ENCODE measurements around the gene FCRL1. TPM values are rescaled to one million over a fixed set of nuclear protein-coding genes. Genes with fewer than 3 reads are reported as not detected.

Gene FCRL1
- total and polyA plus RNA-seq, 2 of the 13 experiments (the other 11 are each of a cell fraction or from before 2014, with no cell fraction given), result not detected

DNA sequence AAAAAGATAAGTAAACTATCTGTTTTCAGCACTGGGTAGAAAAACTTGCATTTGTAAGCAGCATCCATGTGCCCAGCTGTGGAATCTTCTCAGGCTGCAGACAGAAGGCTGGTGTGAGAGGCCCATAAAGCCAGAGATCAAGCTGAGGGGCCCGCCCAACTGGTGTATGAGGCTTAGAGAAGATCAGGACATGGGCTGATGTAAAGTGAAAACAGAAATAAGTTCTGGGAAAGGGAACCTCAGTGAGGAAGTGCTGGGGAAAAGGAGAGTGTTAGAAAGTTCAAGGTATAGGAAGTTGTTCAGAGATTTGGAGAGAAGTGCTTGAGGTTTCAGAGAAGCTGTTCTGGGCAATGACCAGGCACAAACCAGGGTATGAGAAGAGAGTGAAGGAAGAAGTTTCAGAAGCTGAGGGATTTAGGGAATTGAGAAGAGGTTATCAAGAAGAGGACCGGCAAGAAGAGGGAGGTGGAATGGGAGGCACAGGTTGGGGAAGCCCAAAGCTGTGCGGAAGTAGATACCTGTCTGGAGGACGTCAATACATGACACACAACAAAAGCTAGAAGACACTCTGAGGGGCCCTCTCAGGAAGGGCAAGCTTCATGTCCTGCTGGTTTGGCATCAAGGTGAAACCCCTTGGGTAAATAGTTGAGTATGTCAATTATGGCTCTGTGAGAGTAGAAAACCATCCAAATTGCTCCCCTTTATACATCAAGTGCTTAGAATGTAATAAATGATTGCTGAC, 24.3 kb upstream of the FCRL1 start:
- in situ Hi-C loops (cut with HindIII; ENCODE audit: extremely low pct_ligation_motif_present, low pct_unique_long_range_greater_than_20kb), result no loop called here
- no peak for TF ChIP-seq PITX1 (CRISPR knock-in tag; IDR thresholded peaks at IDR 0.05)
- TF ChIP-seq MAFF (IDR thresholded peaks at IDR 0.05; ENCODE audit: low read depth, low read length), result peak; percentile 46; the same call in 1 of the 2 replicates
- peak in 1 of 2 experiments; percentile 74; a peak in 2 of 4 replicates for TF ChIP-seq MAFK (conservative IDR thresholded peaks at IDR 0.05 in 1 of 2, IDR thresholded peaks at IDR 0.05 in 1 of 2; ENCODE audit: low read length in 2 of 2)
- BruUV-seq (replicated peaks), result no TSS peak
- Histone ChIP-seq H3K27ac (ENCODE audit: extremely low read length, insufficient read depth, low read length) (no peak overlapping the region), H3K4me3 (replicated peaks in 1 of 3; ENCODE audit: insufficient read depth in 1 of 3, low read depth in 2 of 3, low read length in 3 of 3) (no peak overlapping the region), H3K4me1 (ENCODE audit: insufficient read depth, low read length) (no peaks in the 10 kb centered on the region), H2AFZ (ENCODE audit: low read length) (no peak overlapping the region), H3K27me3 (ENCODE audit: control insufficient read depth in 1 of 2, insufficient read depth in 2 of 2, low read length in 2 of 2) (no peaks in the 10 kb centered on the region), H3K36me3 (replicated peaks in 1 of 2; ENCODE audit: control insufficient read depth in 1 of 2, insufficient read depth in 2 of 2, low read length in 2 of 2) (no peaks in the 10 kb centered on the region), H3K9ac (ENCODE audit: insufficient read depth, low read depth, low read length) (no peak overlapping the region), H4K20me1 (ENCODE audit: insufficient read depth, low read length) (no peaks in the 10 kb centered on the region), H3K4me2 (ENCODE audit: low read depth, low read length) (no peak overlapping the region), H3K79me2 (ENCODE audit: insufficient read depth, low read length) (no peaks in the 10 kb centered on the region), H3K9me3 (ENCODE audit: low read length) (no peaks in the 10 kb centered on the region)
- DNase-seq (ENCODE audit: low spot score) (no peak), FAIRE-seq (no peak), ATAC-seq (no peak)
- 26% methylated on average over 4 of the region's 4 CpGs for WGBS (ENCODE audit: low lambda C conversion rate)
- ChIA-PET POLR2A (no interaction called here), CTCF (ENCODE audit: low intra/inter-chr PET ratio, low total read pairs) (no interaction called here)
- intact Hi-C loops (cut with micrococcal nuclease; ENCODE audit: unreplicated experiment), result no loop called here

DNA sequence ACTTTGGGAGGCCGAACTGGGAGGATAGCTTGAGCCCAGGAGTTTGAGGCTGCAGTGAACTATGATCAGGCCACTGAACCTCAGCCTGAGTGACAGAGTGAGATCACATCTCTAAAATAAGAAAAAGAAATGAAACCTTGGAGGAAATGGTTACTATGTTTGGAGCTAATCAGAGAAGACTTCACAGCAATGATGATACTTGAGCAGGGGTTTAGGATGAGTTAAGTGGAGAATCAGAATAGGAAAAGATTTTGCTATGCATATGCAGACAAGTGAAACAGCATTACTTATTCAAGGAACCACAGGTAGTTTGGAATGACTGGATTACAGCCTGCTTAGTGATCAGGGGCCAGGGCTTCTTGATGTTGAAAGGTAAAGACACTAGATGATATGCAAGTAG, 23.0 kb upstream of the FCRL1 start:
- Histone ChIP-seq H3K36me3 (replicated peaks in 1 of 2; ENCODE audit: control insufficient read depth in 1 of 2, insufficient read depth in 2 of 2, low read length in 2 of 2) (no peaks in the 10 kb centered on the region), H3K4me2 (ENCODE audit: low read depth, low read length) (no peak overlapping the region), H3K9ac (ENCODE audit: insufficient read depth, low read depth, low read length) (no peak overlapping the region), H3K27me3 (ENCODE audit: control insufficient read depth in 1 of 2, insufficient read depth in 2 of 2, low read length in 2 of 2) (no peaks in the 10 kb centered on the region), H3K4me3 (replicated peaks in 1 of 3; ENCODE audit: insufficient read depth in 1 of 3, low read depth in 2 of 3, low read length in 3 of 3) (no peak overlapping the region), H2AFZ (ENCODE audit: low read length) (no peak overlapping the region), H3K4me1 (ENCODE audit: insufficient read depth, low read length) (no peaks in the 10 kb centered on the region), H3K9me3 (ENCODE audit: low read length) (no peaks in the 10 kb centered on the region), H4K20me1 (ENCODE audit: insufficient read depth, low read length) (no peaks in the 10 kb centered on the region), H3K79me2 (ENCODE audit: insufficient read depth, low read length) (no peaks in the 10 kb centered on the region), H3K27ac (ENCODE audit: extremely low read length, insufficient read depth, low read length) (no peak overlapping the region)
- no TSS peak for BruUV-seq (replicated peaks)
- DNase-seq (ENCODE audit: low spot score) (no peak), FAIRE-seq (no peak), ATAC-seq (no peak)
- ChIA-PET CTCF (ENCODE audit: low intra/inter-chr PET ratio, low total read pairs) (no interaction called here), POLR2A (no interaction called here)
- intact Hi-C loops (cut with micrococcal nuclease; ENCODE audit: unreplicated experiment), result no loop called here
- 0% methylated on average over 1 of the region's 1 CpG for WGBS (ENCODE audit: low lambda C conversion rate)
- in situ Hi-C loops (cut with HindIII; ENCODE audit: extremely low pct_ligation_motif_present, low pct_unique_long_range_greater_than_20kb), result no loop called here
- TF ChIP-seq SNAI1 (CRISPR knock-in tag; IDR thresholded peaks at IDR 0.05; ENCODE audit: borderline replicate concordance) (no peak), GABPA (IDR thresholded peaks at IDR 0.05; ENCODE audit: low read depth, low read length) (no peak), GABPA (CRISPR knock-in tag; IDR thresholded peaks at IDR 0.05; ENCODE audit: low read depth) (no peak), CC2D1A (CRISPR knock-in tag; IDR thresholded peaks at IDR 0.05) (no peak), ZNF317 (CRISPR knock-in tag; IDR thresholded peaks at IDR 0.05) (no peak), ZNF160 (CRISPR knock-in tag; IDR thresholded peaks at IDR 0.05) (no peak), ZNF253 (CRISPR knock-in tag; IDR thresholded peaks at IDR 0.05; ENCODE audit: borderline replicate concordance) (no peak)
- TF ChIP-seq, protein P1, sequence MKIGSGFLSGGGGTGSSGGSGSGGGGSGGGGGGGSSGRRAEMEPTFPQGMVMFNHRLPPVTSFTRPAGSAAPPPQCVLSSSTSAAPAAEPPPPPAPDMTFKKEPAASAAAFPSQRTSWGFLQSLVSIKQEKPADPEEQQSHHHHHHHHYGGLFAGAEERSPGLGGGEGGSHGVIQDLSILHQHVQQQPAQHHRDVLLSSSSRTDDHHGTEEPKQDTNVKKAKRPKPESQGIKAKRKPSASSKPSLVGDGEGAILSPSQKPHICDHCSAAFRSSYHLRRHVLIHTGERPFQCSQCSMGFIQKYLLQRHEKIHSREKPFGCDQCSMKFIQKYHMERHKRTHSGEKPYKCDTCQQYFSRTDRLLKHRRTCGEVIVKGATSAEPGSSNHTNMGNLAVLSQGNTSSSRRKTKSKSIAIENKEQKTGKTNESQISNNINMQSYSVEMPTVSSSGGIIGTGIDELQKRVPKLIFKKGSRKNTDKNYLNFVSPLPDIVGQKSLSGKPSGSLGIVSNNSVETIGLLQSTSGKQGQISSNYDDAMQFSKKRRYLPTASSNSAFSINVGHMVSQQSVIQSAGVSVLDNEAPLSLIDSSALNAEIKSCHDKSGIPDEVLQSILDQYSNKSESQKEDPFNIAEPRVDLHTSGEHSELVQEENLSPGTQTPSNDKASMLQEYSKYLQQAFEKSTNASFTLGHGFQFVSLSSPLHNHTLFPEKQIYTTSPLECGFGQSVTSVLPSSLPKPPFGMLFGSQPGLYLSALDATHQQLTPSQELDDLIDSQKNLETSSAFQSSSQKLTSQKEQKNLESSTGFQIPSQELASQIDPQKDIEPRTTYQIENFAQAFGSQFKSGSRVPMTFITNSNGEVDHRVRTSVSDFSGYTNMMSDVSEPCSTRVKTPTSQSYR (CRISPR knock-in tag; IDR thresholded peaks at IDR 0.05; ENCODE audit: borderline replicate concordance), result no peak
- TF ChIP-seq, protein P2, sequence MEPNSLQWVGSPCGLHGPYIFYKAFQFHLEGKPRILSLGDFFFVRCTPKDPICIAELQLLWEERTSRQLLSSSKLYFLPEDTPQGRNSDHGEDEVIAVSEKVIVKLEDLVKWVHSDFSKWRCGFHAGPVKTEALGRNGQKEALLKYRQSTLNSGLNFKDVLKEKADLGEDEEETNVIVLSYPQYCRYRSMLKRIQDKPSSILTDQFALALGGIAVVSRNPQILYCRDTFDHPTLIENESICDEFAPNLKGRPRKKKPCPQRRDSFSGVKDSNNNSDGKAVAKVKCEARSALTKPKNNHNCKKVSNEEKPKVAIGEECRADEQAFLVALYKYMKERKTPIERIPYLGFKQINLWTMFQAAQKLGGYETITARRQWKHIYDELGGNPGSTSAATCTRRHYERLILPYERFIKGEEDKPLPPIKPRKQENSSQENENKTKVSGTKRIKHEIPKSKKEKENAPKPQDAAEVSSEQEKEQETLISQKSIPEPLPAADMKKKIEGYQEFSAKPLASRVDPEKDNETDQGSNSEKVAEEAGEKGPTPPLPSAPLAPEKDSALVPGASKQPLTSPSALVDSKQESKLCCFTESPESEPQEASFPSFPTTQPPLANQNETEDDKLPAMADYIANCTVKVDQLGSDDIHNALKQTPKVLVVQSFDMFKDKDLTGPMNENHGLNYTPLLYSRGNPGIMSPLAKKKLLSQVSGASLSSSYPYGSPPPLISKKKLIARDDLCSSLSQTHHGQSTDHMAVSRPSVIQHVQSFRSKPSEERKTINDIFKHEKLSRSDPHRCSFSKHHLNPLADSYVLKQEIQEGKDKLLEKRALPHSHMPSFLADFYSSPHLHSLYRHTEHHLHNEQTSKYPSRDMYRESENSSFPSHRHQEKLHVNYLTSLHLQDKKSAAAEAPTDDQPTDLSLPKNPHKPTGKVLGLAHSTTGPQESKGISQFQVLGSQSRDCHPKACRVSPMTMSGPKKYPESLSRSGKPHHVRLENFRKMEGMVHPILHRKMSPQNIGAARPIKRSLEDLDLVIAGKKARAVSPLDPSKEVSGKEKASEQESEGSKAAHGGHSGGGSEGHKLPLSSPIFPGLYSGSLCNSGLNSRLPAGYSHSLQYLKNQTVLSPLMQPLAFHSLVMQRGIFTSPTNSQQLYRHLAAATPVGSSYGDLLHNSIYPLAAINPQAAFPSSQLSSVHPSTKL (CRISPR knock-in tag; IDR thresholded peaks at IDR 0.05), result no peak

Data from HepG2 (cell line).